DND-41 (cell line): Measurements from ENCODE around the gene EP400.

ENCODE experiments used
- CTCF ChIP-seq: IDR thresholded peaks from 2 replicates; pipeline ENCODE4 v1.5.1; 2012; ENCODE audit warnings: borderline replicate concordance, low read length, moderate library complexity, mild to moderate bottlenecking; ENCODE audit not compliant: poor library complexity, severe bottlenecking; ENCODE audit errors: extremely low read depth
- EZH2 ChIP-seq: IDR thresholded peaks from 3 replicates; pipeline ENCODE4 v1.6.1; 2012; ENCODE audit warnings: borderline replicate concordance, low read depth, mild to moderate bottlenecking, moderate library complexity, low read length, inconsistent platforms; ENCODE audit not compliant: severe bottlenecking

- no peak for TF ChIP-seq CTCF
- TF ChIP-seq EZH2, result no peak
Measured at GRCh38 chr12:131905081-131905629, 44.6 kb upstream of the EP400 start.
